ENCODE results near the gene SSBP4.

GRCh38 chr19:18435178-18435841 lies 16.1 kb downstream of the SSBP4 start:
- TF ChIP-seq CTCF (IDR thresholded peaks at IDR 0.05; ENCODE audit: insufficient read depth, low read depth, low read length) (no peak), EZH2 (IDR thresholded peaks at IDR 0.05; ENCODE audit: insufficient read depth, low read length) (no peak)

All from astrocyte (in vitro differentiated cells and primary cell).